Central memory CD4-positive, alpha-beta T cell (primary cell): ENCODE results near the gene SLC4A3.
"Not testable (repeated sequence)": the region's sequence is repeated elsewhere in the genome, so short reads cannot be mapped to it uniquely, and the experiment has no call there.

Source experiments
- DNase-seq: peaks from one replicate; pipeline ENCODE4 v3.0.0; 2022

SLC4A3 gene

DNA sequence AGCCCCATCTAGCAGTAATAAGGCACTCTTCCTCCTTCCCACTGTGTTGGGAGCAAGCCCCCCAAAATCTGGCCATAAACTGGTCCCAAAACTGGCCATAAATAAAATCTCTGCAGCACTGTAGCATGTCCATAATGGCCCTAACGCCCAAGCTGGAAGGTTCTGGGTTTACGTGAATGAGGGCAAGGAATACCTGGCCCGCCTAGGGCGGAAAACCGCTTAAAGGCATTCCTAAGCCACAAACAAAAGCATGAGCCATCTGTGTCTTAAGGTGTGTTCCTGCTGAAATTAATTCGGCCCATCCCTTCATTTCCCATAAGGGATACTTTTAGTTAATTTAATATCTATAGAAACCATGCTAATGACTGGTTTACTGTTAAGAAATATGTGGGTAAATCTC is 24.2 kb downstream of the SLC4A3 start:
- DNase-seq = not testable (repeated sequence)

DNA sequence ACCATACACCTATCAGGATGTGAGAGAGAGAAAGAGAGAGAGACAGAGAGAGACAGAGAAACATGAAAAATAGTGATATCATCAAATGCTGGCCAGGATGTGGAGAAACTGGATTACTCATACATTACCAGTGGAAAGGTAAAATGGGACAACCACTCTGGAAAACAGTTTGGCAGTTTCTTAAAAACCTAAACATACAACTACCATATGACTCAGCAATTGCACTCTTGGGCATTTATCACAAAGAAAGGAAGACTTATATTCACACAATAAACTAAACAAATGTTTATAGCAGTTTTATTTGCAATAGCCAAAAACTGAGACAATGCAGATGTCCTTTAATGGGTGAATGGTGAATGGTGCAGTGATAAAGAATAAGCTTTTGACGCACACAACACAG is 29.1 kb downstream of the SLC4A3 start:
- no peak for DNase-seq

DNA sequence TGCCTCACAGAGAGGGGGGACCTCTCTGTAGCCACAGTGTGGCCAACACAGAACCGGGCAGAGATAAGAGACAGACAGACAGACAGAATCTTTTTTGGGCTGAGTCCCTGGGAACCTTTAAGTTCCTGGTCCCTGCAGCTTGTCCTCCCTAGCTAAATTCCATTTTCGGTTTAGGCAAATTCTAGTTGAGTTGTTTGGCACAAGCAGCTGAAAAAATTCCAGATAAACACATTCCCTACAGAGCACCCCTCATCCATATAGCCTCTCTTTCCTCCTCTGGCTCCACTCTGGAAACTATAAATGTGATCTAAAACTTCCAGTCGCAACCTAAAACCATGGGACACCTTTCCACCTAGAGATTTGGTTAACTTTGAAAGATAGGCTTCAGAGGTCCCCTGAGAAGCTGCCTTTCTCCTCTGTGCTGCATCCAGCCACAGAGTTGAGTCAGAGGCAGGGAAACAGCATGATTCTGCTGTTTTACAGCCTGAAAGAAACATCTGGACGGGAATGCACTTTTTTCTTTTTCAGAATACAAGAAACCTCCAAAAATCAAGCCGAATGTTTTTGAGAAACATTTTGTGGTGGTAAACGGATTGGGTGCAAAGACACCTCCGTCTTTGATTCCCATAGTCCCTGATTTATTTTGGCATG is 30.9 kb downstream of the SLC4A3 start:
- no peak for DNase-seq

DNA sequence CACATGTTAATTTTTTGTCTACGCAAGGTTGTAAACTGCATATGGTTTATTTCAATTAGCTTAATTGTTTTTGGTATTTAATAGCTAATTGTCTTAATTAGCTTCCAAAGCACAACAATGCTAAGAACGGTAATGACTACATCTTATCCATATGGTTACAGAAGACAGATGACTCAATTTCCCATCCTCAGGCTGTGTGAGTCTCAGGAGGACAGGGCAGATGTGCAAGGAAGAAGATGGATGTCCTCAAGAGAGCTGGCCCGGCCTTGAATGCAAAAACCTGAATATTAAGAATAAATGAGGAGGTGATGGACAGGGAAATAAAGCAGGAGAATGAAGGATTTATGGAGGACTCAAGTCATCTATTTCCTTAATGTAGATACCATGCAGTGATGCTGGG is 31.4 kb downstream of the SLC4A3 start:
- no peak for DNase-seq

DNA sequence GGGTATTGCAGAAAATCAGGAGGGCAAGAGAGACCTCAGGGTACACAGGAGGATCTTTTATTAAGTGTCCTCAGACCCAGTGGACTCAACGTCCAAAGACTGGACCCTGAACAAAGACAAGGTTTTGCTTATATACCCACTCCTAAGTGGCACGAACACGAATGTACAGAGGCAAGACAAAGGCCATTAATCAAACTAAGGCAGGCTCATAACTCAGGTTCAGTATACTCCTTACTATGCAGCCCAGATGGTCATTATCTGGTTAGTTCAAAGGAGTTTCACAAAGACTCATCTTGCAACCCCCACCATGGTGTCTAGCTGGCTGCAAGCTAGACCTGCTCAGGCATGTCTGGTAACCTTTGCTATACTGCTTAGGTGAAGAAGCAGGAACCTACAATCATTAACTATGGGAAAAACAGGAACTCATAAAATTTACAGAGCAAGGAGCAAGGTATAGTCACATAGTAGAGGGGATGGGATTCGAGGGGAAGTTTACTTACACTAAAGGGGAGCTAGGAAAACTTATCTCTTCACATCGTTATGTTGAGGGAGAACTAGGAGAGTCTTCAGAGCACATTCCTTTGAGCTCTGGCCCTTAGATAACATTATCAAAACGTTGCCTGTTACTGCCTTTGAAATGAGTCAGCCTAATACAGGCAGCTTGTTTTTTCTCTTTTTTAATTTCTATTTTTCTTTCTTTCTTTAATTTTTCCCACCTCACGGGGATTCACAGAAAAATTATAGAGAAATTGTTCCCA is 33.9 kb downstream of the SLC4A3 start:
- DNase-seq = no peak

DNA sequence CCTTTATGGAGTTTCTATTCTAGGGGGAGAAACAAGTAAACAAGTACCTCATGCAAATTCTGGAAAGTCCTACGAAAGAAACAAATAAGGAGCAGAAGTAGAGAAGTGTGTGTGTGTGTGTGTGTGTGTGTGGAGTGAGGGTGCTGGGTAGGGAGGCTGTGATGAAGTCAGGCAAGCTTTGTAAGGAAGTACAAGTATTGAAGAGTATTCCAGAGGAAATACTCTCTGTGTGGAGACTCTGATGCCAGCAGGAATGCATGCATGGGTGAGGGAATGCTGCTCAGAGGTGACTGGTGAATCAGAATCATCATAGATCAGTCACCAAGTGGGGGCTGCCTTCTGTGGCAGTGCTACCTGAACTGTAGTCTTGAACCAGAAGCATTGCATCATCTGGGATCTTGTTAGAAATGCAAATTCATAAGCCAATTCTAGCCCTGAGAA is 34.5 kb downstream of the SLC4A3 start:
- DNase-seq = no peak

DNA sequence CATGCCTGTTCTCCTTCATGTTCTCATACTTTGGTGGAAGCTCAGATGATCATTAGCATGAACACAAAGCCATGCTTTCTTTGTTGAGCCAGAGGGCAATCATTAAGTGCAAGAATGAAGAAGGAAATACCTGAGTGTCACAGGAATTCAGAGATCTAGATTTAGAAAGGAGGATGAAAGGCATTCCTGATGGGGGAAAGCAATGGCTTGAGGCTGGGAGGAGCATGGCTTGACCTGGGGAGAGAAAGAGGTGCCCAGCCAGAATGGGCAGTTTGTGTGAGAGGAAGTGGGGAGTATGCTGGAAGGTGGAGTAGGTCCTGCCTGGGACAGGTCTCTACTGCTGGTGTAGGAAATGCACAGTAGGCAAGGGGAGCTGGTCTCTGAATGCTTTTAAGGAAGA is 35.1 kb downstream of the SLC4A3 start:
- no peak for DNase-seq

DNA sequence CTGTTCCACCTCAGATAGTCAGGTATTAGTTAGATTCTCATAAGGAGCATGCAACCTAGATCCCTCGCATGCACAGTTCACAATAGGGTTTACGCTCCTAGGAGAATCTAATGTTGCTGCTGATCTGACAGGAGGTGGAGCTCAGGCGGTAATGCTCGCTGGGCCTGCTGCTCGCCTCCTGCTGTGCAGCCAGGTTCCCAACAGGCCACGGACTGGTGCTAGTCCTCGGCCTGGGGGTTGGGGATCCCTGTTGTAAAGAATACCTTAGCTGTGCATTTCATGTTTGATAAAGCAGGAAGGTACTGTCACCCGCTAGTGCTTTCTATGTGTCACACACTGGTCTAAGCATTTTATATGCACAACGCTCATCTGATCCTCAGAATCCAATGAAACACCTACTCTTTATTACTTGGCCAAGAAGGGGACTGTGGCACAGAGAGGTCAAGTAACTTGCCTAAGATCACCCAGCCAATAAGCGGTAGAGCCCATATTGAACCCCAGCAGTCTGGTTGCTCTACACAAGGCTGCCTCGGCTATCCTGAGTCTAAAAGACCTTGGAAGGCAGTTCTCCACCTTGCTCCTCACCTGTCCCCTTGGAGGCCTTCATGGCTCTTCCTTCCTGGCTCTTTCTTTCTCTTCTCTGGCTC is 35.8 kb downstream of the SLC4A3 start:
- no peak for DNase-seq

DNA sequence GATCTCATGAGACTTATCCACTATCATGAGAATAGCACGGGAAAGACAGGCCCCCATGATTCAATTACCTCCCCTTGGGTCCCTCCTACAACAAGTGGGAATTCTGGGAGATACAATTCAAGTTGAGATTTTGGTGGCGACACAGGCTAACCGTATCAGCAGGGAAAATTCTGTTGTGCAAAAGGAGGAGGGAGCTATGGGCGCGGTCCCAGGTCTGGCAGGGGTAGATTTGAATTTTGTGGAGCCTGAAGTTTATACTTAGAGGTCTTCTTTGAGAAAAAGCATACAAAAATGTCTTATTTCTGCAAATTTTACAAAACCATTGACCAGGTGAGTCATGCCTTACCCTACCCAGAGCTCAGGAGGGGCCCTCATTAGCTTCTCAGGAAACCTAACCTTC is 36.6 kb downstream of the SLC4A3 start:
- no peak for DNase-seq

DNA sequence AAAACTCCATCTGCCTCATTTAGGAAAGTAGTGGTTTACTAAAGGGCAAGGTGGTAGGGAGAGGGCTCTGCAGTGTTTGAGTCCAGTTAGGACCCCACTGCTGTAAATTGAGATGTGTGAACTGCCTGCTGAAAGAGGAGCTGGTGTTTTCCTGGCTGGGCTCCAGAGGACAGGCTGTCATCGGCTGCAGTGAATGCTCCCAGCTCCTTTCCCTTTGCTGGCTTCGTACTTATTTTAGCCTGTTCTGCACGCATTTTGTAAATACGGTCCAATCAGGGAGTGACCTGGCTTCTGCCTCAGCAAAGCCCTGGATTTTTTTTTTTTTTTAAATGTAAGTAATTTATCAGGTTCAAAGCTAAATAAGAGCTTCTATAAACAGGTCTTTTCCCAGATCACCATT is 37.5 kb downstream of the SLC4A3 start:
- DNase-seq = no peak

DNA sequence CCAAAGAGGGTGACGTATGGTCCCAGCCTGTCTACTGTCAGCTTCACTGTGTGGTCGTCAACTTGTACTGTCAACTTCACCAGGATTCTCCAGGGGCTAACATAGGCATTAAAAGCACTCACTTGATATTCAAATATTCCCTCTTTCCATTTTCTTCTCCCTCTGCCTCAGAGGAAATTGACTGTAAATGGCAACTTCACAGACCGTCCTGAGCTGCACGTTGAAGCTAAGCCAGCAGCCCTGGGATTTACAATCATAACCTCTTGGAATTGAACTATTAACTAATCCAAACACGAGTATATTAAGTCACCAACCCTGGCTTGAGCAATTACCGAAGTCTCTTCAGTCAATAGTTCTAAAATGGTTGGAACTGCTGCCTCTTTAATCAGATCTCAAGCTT is 38.5 kb downstream of the SLC4A3 start:
- no peak for DNase-seq

DNA sequence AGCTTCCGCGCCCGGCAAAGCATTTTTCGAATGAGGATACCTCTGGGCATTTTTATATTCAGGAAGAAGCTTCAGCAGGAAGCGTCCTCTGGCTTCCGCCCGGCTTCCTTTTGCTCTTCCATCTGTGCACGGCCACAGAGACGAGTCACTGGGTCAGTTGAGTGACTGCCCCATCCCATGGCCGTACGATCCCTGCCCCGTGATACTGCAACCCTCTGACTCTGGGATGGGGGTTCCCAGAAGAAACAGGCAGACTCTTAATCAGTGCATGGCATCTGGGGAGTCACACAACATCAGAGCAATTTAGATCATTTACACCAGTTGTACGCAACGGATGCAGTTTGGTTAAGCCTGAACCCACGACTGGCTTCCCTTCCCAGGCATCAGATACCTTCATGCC is 40.9 kb downstream of the SLC4A3 start:
- no peak for DNase-seq

DNA sequence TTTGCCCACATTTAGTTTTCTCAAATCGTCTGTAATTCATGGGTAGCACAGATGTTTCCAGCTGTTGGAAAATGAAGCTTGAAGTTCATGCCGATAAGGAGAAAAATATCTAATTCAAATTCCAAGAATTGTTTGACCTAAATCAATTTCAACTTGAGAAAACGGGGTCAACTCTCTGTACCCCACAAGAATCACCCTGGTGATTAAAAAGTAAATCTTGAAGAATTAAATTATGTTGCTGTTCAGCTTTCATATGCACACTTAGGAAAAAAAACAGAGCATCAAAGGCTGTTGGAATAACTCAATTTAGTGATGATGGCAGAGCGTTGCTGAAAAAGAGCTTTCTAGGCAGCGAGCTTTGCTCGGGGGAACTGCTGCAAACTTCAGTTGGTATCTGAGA is 43.0 kb downstream of the SLC4A3 start:
- DNase-seq = no peak

DNA sequence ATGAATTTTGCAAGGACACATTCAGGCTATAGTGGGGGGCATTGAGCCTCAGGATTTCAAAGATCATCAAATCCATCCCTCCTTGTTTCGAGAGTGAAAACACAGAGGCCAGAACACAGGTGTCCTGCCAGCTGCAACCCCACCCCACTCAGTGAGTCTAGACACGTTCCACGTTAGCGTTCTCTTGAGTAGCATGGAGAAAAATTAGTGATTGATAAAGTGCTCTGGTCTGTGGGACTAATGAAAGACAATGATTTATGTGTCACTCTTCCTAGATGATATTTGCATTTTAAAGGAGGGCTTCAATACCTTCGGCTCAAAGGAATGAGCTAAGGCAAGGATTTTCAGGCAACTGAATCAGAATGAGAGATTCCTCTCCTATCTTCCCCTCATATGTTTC is 43.8 kb downstream of the SLC4A3 start:
- no peak for DNase-seq

DNA sequence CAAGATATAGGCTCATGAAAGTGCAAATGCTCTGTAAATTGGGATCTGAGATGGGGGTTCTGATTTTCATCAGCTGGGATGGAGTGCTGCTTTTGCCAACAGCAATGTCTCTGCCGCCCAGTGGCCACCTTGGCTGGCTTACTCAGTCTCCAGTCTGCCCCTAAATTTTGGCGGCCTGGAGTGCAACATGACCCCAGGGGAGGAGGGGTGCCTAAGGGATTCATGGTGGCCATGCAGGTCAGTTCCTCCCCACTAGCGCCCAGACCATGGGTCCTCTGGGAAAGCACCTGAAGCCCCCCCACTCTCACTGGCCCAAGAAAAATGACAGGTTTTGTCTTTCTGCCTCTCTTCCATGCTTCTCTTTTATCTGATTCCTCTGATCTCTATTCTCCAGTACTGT is 45.0 kb downstream of the SLC4A3 start:
- DNase-seq = no peak

DNA sequence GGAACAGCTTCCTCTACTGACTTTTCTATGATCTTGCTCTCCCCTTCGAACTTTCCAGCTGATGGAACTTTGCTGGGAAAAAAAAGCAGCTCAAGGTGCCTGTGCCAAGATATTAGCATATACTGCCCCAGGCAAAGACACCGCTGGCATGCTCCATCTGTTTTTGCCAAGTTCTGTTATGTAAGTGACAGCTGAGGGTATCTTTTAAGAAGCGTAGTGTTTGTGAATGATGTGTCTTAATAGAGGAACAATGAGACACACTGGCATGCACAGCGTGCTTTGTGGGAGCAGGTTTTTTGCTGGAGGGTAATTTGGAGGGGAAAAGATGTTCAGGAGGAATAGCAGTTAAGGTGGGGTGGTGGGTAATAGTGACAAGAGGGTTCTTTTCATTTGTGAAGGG is 47.8 kb downstream of the SLC4A3 start:
- no peak for DNase-seq

DNA sequence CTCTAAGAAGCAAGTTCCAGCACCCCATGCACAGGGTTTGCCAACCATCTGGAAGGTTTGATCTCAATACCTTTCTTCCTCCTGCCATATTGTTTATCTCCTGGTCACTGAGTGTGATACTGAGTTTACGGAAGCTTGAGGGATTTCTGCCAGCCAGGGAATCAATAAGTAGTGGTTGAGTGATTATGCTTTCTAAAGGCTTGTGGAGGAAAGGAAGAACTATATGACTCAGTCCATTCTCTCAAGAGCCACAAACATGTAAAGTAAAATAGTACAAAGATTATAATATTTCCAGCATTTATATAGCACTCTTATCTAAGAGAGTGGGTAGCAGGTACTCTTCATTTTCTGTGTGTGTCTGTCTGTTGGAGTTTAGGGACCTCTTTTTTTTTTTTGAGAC is 49.2 kb downstream of the SLC4A3 start:
- DNase-seq = no peak

DNA sequence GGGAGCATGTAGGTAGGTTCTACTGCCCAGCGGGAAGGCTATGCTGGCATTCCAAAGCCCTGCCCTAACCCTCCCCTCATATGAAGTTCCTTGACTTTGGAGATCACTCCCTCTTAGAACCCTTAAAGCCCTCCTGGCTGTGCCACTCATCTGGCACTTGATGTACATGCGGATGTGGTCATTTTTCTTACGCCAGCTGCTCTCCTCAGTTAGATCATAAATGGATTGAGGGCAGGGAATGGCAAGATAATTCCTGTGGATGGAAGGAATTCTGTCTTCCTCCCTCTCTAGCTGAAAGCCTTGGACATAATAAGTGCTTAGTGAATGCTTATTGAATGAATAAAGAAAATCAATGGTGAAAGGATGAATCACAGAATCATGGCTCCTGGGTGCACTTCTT is 51.6 kb downstream of the SLC4A3 start:
- no peak for DNase-seq

DNA sequence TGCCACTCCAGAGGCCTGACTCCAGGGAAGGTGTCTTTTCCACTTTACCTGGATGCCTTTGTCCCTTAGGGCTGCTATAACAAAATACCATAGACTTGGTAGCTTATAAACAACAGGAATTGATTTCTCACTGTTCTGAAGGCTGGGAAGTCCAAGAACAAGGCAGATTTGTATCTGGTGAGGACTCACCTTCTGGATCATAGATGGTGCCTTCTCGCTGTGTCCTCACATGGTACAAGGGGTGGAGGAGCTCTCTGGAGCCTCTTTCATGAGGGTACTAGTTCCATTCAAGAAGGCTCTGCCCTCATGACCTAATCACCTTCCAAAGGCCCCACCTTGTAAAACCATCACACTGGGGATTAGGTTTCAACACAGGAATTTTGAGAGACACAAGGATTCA is 52.1 kb downstream of the SLC4A3 start:
- DNase-seq = no peak

DNA sequence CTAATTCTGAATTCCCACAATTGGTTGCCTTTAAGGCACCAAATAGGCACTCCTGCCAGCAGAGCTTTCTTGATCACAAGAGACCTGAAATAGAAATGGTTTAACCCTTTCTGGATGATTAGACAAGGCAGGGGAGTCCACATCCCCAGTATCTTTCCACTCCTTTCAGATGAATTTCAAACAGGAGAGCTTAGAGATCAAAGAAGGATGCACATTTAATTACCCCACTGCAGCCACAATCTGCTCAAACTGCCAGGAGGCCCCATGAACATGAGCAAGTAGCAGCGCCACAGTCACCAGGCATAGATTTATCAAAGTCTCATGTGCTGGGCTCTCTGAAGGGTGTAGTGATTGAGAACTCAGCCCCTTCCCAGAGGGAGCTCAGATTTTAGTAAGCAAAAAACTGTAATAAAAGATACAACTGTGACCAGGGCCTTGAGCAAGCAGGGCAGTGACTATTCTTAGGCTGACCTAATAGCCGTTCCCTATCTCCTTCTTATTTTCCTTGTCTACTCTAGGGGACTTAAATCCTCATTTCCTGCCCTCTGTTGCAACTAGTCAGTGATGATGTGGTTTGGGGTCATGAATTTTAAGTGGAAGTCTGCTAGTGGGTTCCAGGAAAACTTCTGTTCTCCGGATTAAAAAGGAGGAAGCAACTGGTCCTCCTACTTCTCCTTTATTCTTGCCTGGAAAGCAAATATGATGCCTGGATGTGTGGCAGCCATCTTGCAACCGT is 53.7 kb downstream of the SLC4A3 start:
- DNase-seq = no peak

DNA sequence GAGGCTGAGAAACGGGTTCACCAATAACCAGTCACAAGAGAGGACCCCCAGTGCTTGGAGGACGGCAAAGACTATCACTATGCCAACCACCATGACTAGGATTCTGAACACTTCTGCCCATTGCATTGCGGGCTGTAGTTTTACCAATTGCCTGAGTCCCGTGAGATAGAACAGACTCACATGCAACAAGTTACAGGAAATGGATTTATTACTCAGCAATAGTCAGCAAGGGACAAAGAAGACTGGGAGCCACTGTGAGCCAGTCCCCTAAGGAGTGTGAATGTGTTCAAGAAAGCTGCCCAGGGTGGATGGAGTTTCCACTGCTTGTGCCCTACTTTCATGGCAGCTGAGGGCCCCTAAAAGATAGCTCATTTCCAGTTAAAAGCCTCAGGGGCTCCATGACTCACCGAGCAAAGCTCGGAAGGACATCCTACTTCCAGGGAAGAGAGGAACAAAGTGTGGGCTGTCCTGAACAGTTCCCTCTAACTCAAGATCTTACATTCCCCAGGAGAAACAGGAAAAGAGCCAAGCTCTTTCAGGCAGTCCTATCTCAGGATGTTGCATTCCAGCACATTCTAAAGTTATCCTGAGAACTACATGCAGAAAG is 54.4 kb downstream of the SLC4A3 start:
- DNase-seq = no peak

DNA sequence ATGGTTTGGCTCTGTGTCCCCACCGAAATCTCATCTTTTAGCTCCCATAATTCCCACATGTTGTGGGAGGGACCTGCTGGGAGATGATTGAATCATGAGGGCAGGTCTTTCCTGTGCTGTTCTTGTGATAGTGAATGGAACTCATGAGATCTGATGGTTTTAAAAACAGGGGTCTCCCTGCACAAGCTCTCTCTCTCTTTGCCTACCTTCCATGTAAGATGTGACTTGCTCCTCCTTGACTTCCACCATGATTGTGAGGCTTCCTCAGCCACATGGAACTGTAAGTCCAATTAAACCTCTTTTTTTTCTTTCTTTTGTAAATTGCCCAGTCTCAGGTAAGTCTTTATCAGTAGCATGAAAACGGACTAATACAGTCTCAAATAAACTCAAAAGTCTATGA is 56.0 kb downstream of the SLC4A3 start:
- DNase-seq = not testable (repeated sequence)
